ENCODE data around the gene HIC2. TPM values are rescaled to one million over a fixed set of nuclear protein-coding genes. Genes with fewer than 3 reads are reported as not detected.

HIC2 gene
- total and polyA plus RNA-seq, 9 of the 15 experiments (the other 6 are each of a cell fraction or from before 2014, with no cell fraction given) = 1.7 to 117 (median 35.5) TPM

GRCh38 chr22:21445437-21446127, 28.4 kb downstream of the HIC2 start (continued):
- TF ChIP-seq MGA (IDR thresholded peaks at IDR 0.05) = no peak
- no peak for TF ChIP-seq AFF1 (IDR thresholded peaks at IDR 0.05; ENCODE audit: low read depth in 1 of 2, partially characterized antibody in 2 of 2)
- no peak for TF ChIP-seq C11orf30 (IDR thresholded peaks at IDR 0.05; ENCODE audit: low read depth)
- TF ChIP-seq HEY1 (CRISPR knock-in tag; IDR thresholded peaks at IDR 0.05; ENCODE audit: borderline replicate concordance) = no peak
- no peak for TF ChIP-seq STAG1 (CRISPR knock-in tag; IDR thresholded peaks at IDR 0.05; ENCODE audit: borderline replicate concordance)
- no peak for TF ChIP-seq ZNF146 (CRISPR knock-in tag; IDR thresholded peaks at IDR 0.05; ENCODE audit: unreplicated experiment)
- no peak for TF ChIP-seq RBM15 (IDR thresholded peaks at IDR 0.05; ENCODE audit: insufficient read depth, low read length)
- no peak for TF ChIP-seq MNT (conservative IDR thresholded peaks at IDR 0.05)
- TF ChIP-seq EHMT2 (IDR thresholded peaks at IDR 0.05) = no peak
- TF ChIP-seq ESRRB (CRISPR knock-in tag; IDR thresholded peaks at IDR 0.05; ENCODE audit: borderline replicate concordance) = no peak

Data from K562 (cell line).